Sigmoid colon (tissue), 4 donors: ENCODE data around the gene TPR.

Source experiments
- CTCF ChIP-seq, 4 experiments: fragments of 450-650 bp in 3 of 4; fragments of 200-600 bp in 1 of 4; IDR thresholded peaks; one replicate each; pipeline ENCODE4 v1.5.1; 2016 to 2019; ENCODE audit warnings: antibody characterized with exemption in 4 of 4, mild to moderate bottlenecking in 3 of 4, moderate library complexity in 2 of 4
- EP300 ChIP-seq, 4 donors: sonication (generic); formaldehyde crosslinking; IDR thresholded peaks; one replicate each; pipeline ENCODE4 v1.6.1; 2017; ENCODE audit warnings: antibody characterized with exemption in 4 of 4
- POLR2AphosphoS5 ChIP-seq, 4 donors: sonication (generic); formaldehyde crosslinking; IDR thresholded peaks; one replicate each; pipeline ENCODE4 v1.6.1; 2017; ENCODE audit warnings: antibody characterized with exemption in 4 of 4

DNA sequence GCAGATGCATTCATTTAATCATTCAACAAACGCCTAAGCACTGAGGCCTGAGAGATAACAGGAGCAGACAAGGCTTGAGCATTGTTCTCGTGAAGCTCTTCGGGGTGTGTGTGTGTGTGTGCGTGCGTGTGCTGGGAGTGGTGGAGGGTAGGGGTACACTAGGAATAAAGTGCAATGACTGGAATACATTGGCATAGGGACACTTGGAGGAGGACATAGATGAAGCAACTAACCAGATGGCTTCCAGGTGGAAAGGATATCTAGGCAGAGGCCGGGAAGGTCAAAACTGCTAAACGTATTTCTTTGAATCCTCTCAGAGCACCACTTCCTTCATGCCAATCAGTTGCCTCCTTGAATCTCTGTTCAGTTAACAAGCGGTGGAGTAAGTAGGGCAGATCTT is 92.6 kb downstream of the TPR start:
- TF ChIP-seq POLR2AphosphoS5 (IDR thresholded peaks at IDR 0.05) (no peak), CTCF (IDR thresholded peaks at IDR 0.05) (no peak), EP300 (IDR thresholded peaks at IDR 0.05) (no peak)
